Bronchial epithelial cell (primary cell): ENCODE results near the gene SHISA9. TPM values are rescaled to one million over a fixed set of nuclear protein-coding genes. Genes with fewer than 3 reads are reported as not detected.

Experiments
- DNase-seq: peaks from one replicate; pipeline ENCODE4 v3.0.0-alpha.2; 2010; ENCODE audit warnings: low read depth
- FAIRE-seq: peaks from 2 replicates; lab custom pipeline; 2011; peaks lifted over from hg19 to GRCh38; lab: Jason Lieb, UNC
- H3K27me3 ChIP-seq: 2 replicates; pipeline ENCODE4 v1.5.1; 2011; ENCODE audit warnings: low read length; ENCODE audit not compliant: control insufficient read depth, insufficient read depth
- H3K36me3 ChIP-seq: 2 replicates; pipeline ENCODE4 v1.5.1; 2011; ENCODE audit warnings: low read length; ENCODE audit not compliant: control insufficient read depth, insufficient read depth
- H3K4me3 ChIP-seq: 2 replicates; pipeline ENCODE4 v1.5.1; 2011; ENCODE audit warnings: mild to moderate bottlenecking, low read depth, low read length, control low read depth
- CTCF ChIP-seq: IDR thresholded peaks from 2 replicates; pipeline ENCODE4 v1.5.1; 2011; ENCODE audit warnings: mild to moderate bottlenecking, moderate library complexity, low read length, control low read depth, inconsistent platforms; ENCODE audit not compliant: insufficient read depth, severe bottlenecking
- total RNA-seq: library from RNA; depleted of rRNA; stranded (reverse); fragments of >200 nt; gene quantifications from 2 replicates; pipeline ENCODE4 v1.2.1, GENCODE V29; 2014

The SHISA9 gene
- total RNA-seq, 1 donor from 2014 or later: under 0.01 TPM

- no peak overlapping the region for H3K4me3 ChIP-seq
- TF ChIP-seq CTCF: no peak
- DNase-seq (peak; percentile 17), FAIRE-seq (no peak)
- no peaks in the 10 kb centered on the region for H3K27me3 ChIP-seq
- no peaks in the 10 kb centered on the region for H3K36me3 ChIP-seq
Observed at GRCh38 chr16:13289515-13289914, 388.1 kb downstream of the SHISA9 start.

Other genes starting within 250 kb of the SHISA9 start
- gene CPPED1, start 97.7 kb upstream of the SHISA9 start, total RNA-seq: 5.8 and 8.8 TPM in 2 replicates